HG03064 (cell line): ENCODE data around the gene CFAP54.

Source experiments
- ATAC-seq: cut with Tn5 transposase; IDR thresholded peaks from one replicate; pipeline ENCODE4 v1.9.1; 2021; ENCODE audit warnings: low read depth; ENCODE audit not compliant: unreplicated experiment

Gene CFAP54

DNA sequence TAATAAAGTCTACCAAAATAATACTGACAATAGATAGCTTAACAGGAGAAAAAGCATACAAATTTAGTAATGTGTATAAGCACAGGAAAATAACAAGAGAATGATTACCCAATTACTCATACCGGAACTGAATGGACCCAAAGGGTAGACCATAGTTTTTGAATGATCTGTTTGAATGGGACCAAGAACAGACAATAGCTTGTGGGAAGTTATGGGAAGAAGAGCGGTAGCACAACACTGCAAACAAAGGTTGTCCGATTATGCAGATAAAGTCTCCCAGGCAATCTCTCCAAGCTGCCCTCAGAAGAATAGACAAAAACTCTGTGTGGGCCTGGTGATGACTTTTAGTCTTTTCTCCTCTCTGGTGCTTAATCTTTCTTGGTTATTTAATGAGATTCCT lies 321.1 kb downstream of the CFAP54 start:
- ATAC-seq: no peak

DNA sequence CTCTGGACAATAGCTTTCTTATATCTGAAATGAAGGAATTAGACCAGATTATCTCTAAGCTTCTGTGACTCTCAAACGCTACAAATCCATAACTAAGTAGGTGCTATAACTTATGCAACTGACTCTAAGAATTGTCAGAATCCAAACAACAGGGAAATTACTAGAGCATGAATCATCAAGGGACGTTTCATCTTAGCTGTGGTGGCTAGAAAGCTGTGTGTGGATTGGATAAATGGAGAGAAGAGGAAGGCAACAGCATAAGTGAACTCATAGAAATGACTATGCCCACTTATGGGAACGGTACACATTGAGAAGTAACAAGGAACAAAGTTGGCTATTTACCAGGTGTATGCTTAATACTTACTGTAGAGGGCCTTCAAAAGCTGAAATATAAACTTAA lies 321.7 kb downstream of the CFAP54 start:
- no peak for ATAC-seq

DNA sequence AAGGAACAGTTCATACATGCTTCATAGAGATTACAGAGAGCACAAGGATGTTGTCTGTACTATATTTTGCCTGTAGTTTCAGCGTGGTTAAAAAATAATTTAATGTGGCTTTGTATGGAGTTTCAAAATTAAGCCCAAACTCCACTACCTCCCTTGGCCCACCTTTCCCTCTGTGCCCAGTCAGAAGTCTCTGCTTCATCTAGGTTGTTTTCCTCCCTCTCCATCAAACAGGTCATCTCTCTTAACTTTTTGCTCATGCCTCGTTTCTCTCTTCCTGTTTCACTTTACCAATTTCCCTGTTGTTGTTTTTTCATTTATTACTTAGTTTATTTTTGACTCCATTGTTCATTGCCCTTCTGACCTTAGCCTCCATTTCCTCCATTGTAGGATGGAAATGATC lies 322.8 kb downstream of the CFAP54 start:
- no peak for ATAC-seq

DNA sequence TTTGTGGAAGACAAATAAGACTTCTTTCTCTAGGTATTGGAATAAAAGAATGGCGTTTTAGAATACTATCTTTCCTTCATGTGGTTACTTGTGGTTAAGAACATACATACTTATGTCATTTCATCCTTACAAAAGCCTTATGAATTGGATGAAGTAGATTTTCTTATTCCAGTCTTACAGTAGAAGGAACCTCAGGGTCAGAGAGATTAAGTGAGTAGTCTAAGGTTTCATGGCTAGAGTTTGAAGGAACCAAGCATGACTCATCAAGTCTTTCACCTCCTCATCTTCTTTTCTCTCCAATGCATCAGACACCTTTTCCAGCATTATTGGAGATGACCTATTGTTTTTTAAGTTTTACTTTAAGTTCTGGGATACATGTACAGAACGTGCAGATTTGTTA lies 324.8 kb downstream of the CFAP54 start:
- no peak for ATAC-seq

DNA sequence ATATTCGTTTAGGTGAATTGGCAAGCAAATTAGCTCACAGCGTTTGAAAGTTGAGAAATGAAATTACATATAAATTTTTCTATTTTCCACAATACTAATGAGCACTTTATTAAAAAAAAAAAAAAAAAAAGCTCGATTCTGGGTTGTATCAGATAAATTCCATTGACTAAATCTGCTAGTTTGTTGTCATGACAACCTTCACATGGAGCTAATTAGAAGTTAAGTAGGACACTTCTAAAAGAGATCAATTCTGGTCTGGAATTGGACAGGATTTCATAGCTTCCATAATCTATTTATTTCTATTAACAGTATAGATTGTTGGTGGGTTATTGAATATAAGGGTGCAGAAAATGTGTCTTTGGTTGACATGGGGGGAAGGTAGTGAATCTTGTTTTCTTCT lies 332.2 kb downstream of the CFAP54 start:
- ATAC-seq: no peak

DNA sequence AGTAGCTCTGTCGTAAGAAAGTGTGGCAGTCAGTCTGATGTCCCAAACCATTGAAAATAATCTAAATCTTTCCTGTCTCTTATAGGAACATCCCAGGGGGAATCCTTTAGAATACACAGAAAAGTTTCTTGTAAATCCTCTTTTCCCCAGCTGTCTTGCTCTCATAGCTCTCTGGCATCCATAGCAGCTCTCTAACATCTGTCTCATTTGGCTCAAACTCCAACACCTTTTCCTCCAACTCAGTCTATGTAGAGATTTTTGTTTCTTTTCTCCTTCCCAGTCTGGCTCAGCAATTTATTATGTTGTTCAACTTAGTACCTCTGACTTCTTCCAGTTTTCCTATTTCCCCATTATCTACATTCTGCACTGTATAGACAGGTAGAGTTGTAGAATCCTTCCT lies 333.3 kb downstream of the CFAP54 start:
- ATAC-seq: no peak

DNA sequence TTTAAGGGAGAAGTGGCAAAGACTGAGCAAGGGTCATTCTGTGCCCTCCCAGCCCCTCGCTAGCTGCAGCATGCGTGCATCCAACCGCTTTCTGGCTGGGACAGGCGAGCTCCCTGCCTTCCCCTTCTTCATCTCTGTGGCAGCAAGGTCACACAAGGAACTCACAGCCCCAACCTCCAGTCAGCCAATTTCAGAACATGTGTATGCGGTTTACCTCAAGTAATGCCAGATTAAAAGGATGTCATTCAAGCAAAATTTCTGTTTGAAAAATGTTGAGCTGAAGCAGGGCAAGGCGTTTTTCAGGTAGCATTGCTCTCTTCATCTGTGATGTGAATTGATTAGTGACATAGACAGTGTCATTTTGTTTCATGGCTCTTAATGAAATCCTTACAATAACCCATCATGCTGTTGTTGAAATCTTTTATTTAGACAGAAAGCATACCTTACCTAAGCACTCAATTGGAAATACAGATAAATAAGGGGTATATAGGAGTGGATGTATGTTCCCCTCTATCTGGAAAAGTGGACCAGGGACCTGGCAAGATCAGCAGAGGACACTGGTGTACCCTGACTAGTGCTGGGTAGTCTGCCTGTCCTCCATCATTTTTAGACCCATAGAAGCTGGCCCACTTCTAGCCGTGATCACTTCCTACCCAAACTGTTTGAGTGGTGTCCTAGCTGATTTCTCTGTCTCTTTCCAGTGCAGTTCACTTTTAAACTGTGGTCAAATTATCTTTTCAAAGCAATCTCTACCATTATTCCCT lies 334.9 kb downstream of the CFAP54 start:
- ATAC-seq: no peak

DNA sequence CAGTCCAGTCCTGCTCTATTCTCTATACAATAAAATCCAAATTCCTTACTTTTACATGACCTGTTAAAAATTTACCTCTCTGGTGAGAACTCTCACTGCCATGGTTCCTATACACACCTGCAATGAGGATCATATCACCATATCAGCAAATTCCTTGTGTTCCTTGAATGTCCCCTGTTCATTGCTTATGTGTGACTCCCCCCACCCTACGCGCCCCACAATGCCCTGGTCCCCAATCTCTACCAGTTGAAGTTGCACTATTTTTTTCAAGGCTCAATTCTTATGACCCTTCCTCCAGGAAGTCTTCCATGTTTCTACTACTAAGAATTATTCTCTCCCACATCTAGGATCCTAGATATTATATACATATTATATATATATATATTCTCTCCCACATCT lies 335.5 kb downstream of the CFAP54 start:
- no peak for ATAC-seq

DNA sequence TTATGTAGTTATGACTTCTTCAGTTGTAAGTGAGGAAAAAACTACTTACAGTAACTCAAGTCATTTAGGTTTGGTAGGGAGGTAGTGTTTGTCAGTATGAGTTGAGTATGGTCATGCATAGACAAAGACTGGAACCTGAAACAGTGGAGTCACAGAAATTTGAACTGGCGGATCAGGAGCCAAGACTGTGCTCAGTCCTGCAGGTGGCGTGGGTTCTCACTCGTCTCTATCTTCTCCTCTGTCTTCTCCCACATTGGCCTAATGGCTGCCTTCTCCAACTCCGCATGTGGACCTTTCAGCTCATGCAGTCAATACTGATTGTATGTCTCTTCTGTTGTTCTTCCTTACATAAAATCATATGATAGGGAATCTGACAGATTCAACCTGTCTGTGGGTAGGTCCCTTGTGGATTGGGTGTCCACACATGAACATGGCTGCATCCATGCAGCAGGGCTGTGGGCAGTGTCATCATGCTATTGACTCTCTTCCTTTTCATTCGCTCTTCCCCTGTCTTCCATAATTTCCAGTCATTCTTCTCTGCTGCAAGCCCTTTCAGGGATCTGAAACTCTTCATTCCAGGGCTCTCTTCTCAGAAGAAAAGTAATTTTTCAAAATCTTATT lies 338.9 kb downstream of the CFAP54 start:
- no peak for ATAC-seq

DNA sequence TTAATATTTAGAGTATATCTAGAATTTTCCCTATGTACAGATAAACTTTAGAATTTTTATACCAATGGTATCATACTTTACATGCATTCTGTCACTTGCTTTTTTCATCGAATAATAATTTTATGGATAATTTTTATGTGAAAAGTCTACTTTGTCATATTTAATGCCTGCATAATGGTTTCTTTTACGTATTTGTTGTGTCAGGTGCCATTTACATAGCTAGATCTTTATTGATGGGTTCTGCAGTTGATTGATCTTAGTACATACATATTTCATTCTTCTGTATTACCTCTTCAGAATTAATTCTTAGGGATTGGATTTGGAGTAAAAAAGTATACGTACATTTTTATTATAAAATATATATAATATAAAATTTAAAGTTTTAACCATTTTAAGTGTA lies 340.0 kb downstream of the CFAP54 start:
- no peak for ATAC-seq

DNA sequence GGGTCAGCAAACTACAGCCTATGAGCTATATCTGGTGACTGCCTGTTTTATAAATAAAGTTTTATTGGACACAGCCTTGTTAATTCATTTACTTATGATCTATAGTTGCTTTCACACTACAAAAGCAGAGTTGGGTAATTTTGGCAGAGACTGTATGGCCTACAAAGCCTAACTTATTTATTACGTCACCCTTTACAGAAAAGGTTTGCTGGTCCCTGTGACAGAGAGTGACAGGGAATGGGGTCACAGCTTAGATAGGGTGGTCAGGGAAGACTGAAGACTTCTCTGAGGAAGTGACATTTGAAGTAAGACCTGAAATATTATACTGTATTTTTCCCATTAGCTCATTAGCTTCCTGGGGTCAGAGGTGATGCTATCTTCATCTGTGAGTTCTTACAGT lies 342.0 kb downstream of the CFAP54 start:
- no peak for ATAC-seq

DNA sequence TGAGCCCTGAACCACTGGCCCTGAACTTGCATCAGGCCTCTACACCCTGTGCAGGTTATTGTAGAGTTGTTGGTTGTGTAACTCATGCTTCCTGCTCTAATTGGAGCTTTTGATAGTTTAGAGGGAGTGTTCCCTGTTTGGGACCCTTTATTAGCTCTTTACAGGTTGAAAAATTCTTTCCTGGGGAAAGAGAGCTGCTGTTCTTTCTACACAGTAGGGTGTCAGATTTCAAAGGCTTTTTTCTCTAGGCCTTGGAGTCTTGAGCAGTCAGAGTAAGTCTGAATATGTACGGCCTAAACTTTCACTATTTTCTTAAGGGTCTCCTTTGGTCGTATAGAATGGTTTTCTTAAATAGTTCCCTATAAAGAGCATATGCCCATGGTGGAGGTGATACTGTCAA lies 356.9 kb downstream of the CFAP54 start:
- ATAC-seq: no peak

DNA sequence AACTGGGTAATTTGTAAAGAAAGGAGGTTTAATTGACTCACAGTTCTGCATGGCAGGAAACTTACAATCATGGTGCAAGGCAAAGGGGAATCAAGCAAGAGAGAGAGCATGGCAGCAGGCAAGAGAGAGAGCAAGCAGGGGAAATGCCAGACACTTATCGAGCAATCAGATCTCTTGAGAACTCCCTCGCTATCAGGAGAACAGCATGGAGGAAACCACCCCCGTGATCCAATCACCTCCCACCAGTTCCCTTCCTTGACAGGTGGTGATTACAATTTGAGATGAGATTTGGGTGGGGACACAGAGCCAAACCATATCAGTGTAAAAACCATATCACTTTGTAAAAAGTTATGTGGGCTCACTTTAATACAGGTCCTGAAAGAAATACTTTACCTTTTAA lies 361.3 kb downstream of the CFAP54 start:
- ATAC-seq: no peak

DNA sequence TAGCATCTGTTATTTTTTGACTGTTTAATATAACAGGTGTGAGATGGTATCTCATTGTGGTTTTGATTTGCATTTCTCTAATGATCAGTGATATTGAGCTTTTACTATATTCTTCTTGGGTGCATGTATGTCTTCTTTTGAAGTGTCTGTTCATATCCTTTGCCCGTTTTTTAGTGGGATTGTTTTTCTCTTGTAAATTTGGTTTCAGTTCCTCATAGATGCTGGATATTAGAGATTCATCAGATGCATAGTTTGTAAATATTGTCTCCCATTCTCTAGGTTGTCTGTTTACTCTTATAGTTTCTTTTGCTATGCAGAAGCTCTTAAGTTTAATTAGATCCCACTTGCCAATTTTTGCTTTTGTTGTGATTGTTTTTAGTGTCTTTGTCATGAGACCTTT lies 368.8 kb downstream of the CFAP54 start:
- no peak for ATAC-seq

DNA sequence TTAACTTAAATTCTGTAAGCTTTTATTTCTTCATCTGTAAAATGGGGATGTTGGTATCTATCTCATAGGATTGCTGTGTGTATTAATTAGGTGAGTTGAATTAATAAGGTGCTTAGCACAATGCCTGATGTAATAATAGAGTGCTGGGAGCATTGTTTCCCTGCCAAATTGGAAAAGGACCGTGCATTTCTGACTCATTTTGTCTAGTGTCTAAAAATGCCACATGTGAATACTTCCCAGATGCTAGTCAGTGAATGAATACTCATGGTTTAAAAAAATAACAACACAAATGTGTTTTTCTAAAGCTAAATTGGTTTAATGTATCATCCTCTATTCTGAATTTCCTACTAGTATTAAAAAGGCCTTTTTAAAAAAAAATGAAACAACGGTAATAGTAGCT lies 372.3 kb downstream of the CFAP54 start:
- no peak for ATAC-seq

DNA sequence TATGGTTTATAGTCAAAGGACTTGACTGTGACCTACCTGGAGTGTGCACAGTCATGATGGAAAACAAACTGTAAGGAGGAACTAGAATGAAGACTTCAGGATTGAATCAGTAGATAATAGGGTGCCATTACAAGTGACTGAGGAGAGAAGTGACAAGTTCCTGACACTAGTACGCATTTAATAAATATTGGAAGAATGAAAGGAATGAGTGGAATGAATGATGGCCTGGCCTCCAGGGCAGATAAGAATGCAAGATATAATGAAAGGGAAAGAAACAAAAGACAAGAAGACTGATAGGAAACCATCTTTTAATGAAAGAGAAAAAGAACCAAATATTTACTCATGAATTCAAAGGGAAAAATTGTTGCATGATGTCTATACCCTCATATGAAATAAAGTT lies 372.9 kb downstream of the CFAP54 start:
- no peak for ATAC-seq

DNA sequence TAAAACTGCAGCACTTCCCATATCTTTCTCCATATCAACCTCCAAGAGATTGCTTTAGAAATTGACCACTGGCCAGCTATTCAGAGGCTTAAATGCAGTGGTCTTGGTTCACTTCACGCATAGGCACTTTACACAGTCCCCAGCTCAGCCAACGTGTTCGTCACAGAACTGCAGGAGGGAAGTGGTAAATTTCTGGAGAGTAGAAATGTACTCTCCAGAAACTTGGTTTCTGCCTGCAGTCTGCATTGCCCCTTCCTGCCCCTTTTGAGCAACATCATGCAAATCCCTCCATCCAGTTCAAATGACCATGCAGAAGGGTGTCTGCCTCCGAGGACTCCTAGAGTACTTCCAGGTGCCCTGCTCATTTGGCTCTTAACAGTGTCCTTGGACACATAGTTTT lies 375.0 kb downstream of the CFAP54 start:
- ATAC-seq: no peak

DNA sequence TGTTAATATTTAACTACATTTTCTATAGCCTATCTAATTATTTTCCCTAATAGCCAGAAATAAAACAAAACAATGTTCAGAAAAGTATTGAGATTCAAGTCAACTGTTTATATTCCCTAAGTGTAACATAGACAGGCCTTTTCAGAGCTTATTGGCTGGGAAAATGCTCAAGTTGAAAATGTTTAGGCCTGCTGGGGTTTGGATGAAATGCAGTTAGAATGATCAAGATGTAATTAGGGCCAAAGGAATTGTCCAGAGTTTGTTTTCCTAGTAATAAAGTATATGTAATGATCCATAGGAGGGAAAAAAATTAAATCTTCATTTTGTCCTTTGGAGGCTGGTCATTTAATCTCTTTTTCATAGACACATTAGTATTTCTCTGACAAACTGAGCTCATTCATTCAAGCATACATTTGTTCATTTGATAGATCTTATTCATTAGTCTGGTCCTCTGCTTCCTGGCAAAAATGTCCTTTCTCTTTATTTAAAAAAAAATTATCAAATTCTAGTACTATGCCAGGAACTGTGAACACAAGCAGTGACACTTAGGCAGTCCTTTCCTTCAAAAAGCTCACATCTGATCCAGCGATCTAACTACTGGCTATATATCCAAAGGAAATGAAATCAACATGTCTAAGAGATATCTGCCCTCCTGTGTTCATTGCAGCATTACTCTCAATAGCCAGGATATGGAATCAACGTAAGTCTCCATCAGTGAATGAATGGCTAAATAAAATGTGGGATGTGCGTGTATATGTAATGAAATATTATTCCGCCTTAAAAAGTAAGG lies 377.6 kb downstream of the CFAP54 start:
- no peak for ATAC-seq

DNA sequence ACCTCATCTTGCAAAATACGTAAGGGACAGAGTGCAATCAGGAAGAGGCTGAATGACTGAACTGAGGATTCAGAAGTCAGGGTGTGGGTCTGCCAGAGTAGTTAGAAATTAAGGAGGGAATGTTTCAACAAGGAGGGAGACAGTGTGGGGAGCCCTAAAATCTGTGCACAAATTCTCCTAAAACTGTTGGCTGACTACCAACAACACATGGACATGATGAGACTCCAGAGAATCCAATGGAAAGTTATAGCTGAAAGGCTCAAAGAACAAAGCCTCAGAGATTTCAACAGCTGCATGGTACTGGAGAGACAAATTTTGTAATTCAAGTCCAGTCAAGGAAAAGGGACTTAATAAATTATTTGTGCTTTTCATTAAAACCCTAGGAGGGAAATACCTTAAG lies 381.6 kb downstream of the CFAP54 start:
- no peak for ATAC-seq

DNA sequence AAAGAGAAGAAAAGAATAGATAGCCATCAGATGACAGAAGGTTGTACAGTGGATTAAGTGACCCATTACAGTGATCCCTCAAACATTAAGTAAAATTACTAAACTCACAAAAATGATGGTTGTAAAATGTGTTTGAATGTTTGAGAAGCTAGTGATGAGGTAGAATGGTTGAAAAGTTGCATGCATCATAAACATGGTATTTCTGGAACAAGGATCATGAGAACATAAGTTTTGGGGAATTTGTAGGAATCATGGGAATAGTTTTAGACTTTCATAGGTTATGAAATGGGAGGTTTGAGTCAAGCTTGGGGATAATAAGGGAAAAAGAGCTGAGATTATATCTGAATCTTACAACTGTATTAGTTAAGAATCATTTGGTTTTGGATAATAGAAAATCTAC lies 383.6 kb downstream of the CFAP54 start:
- no peak for ATAC-seq

DNA sequence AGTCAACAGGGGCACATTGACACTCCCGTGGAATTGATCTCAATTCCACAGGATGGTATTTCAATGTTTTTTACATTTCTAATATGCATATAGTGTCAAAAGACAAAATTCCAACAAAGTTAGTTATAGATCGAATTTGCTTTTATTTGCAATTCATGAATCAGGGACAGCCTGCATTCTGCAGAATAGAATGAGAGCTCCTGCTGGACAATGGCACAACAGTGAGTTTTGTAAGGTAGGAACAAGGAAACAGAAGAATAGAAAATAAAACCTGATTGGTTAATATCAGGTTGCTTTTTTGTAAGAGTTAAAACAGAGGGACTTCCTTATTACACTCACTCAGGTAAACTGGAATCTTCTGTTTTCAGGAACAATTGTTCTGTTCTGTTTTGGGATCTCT lies 384.8 kb downstream of the CFAP54 start:
- no peak for ATAC-seq

DNA sequence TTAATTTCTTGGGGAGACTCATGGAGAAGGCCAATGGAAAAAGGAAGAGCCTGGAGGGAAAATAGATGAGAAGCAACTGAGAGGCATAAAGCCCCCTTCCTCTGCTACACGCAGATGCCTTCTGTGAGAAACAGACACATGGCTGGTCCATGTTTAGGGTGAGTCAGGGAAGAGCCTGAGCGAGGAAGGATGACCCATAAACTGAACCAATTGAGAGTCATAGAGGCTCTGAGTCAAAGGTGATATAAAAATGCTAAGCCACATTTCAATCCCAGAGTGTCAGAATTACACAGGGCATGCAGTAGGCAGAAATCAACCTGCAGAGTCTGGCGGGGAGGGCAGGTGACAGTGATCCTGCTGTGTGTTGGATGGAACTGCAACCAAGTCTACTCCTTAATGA lies 387.6 kb downstream of the CFAP54 start:
- ATAC-seq: no peak
